Esophagus squamous epithelium (tissue), 4 donors: ENCODE results near the gene KCNH5.

Source experiments
- POLR2A ChIP-seq, 4 donors: fragments of 450-650 bp; IDR thresholded peaks; one replicate each; pipeline ENCODE4 v1.6.1; 2017; ENCODE audit warnings: antibody characterized with exemption in 4 of 4, mild to moderate bottlenecking in 4 of 4, moderate library complexity in 3 of 4
- TF ChIP-seq, protein P1 (sequence below), 6 experiments: fragments of 450-650 bp in 4 of 6; fragments of 200-600 bp in 2 of 6; sonication (generic) in 2 of 6; IDR thresholded peaks; one replicate each; pipeline ENCODE4 v1.5.1; 2016 to 2019; ENCODE audit warnings: antibody characterized with exemption in 6 of 6, mild to moderate bottlenecking in 4 of 6, moderate library complexity in 4 of 6

DNA sequence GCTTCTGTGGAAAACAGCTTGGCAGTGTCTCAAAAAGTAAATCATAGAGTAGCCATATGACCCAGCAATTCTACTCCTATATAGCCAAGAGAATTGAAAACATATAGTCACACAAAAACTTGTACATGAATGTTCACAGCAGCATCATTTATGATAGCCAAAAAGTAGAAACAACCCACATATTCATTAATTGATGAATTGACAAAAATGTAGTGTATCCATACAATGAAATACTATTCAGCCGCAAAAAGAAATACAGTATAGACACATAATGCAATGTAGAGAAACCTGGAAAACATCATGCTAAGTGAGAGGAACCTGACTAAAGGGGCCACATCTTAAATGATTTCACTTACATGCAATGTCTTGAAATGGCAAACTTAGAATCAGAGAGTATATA lies 326.6 kb downstream of the KCNH5 start:
- TF ChIP-seq, protein P1, sequence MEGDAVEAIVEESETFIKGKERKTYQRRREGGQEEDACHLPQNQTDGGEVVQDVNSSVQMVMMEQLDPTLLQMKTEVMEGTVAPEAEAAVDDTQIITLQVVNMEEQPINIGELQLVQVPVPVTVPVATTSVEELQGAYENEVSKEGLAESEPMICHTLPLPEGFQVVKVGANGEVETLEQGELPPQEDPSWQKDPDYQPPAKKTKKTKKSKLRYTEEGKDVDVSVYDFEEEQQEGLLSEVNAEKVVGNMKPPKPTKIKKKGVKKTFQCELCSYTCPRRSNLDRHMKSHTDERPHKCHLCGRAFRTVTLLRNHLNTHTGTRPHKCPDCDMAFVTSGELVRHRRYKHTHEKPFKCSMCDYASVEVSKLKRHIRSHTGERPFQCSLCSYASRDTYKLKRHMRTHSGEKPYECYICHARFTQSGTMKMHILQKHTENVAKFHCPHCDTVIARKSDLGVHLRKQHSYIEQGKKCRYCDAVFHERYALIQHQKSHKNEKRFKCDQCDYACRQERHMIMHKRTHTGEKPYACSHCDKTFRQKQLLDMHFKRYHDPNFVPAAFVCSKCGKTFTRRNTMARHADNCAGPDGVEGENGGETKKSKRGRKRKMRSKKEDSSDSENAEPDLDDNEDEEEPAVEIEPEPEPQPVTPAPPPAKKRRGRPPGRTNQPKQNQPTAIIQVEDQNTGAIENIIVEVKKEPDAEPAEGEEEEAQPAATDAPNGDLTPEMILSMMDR (IDR thresholded peaks at IDR 0.05) = no peak
- TF ChIP-seq POLR2A (IDR thresholded peaks at IDR 0.05) = no peak
